Motor neuron (in vitro differentiated cells): ENCODE measurements around the gene ARHGAP31. TPM values are rescaled to one million over a fixed set of nuclear protein-coding genes. Genes with fewer than 3 reads are reported as not detected.

Experiments used
- ATAC-seq, 8 experiments: fragments of 200-7000 bp; cut with Tn5 transposase; replicated peaks in 6 of 8; 2 replicates each; pipeline ENCODE4 v1.8.0; 2021; ENCODE audit warnings: mild to moderate bottlenecking in 8 of 8, moderate library complexity in 8 of 8
- H3K27ac ChIP-seq, 2 donors: fragments of 250-450 bp; sonication (Bioruptor Pico); 2 replicates each; pipeline ENCODE4 v1.9.0; 2021; ENCODE audit warnings: antibody characterized with exemption in 2 of 2, mild to moderate bottlenecking in 2 of 2, moderate library complexity in 1 of 2
- H3K4me1 ChIP-seq, 2 donors: fragments of 250-450 bp; sonication (Bioruptor Pico); replicated peaks in 1 of 2; 2 replicates each; pipeline ENCODE4 v1.6.1; 2021; ENCODE audit warnings: antibody characterized with exemption in 2 of 2, mild to moderate bottlenecking in 2 of 2, moderate library complexity in 1 of 2
- H3K4me3 ChIP-seq, 5 donors: fragments of 250-450 bp; sonication (Bioruptor Pico); 2 replicates each; pipeline ENCODE4 v1.9.0; 2021; ENCODE audit warnings: antibody characterized with exemption in 5 of 5, mild to moderate bottlenecking in 5 of 5, moderate library complexity in 4 of 5
- WGBS, 10 experiments: fragments of 450-650 bp; shearing (Covaris generic); methylation state at CpG; one replicate each; pipeline ENCODE4 v1.0.0; 2022; 5-methylcytosine and 5-hydroxymethylcytosine counted together
- in situ Hi-C, 9 experiments: fragments of 400-800 bp; cut with MboI; loops; one replicate each; pipeline ENCODE4 v1.15.0; 2021; ENCODE audit warnings: low sequenced_read_pairs in 9 of 9, low pct_unique_long_range_greater_than_20kb in 2 of 9; ENCODE audit not compliant: unreplicated experiment in 9 of 9
- total RNA-seq, 8 experiments: library from RNA; unstranded; fragments of 300-600 nt; gene quantifications; 2 replicates each; pipeline versions ENCODE4 v1.2.3 to v1.2.4, GENCODE V29; 2022

ARHGAP31 gene
- total RNA-seq, 8 experiments from 2014 or later: 0.58 to 15.6 (median 3.8) TPM

DNA sequence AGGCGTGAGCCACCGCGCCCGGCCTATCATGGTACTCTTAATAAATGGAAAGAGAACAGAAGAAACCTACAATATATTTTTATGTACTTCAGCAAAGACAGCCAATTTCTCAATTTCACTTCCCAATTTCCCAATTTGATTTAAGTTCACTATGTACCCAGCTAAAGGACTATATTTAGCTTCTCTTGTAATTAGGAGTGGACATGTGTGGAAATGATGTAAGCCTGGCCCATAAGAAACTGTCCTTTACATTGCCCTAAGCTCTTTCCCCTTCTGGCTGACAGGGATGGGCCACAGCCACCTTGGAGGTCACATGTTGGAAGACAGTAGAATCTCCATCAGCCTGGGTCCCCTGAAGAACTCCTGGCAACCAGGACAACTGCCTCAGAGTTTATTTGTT, 163.1 kb downstream of the ARHGAP31 start:
- no peak for ATAC-seq
- in situ Hi-C loops: loop anchor here in 1 of 9 experiments (25.0 kb wide), 1 partner anchor 230 kb away; the partner anchor contains the start of gene COX17
- H3K4me3 ChIP-seq: no peak overlapping the region
- peaks cover 10 to 15% of the 10 kb centered on the region in 2 donors for H3K4me1 ChIP-seq
- 94 to 100% (median 100%) methylated on average over 3 to 4 of the region's 4 CpGs; no CpG with 5 or more reads in 4 of the 10 experiments for WGBS, 10 experiments
- H3K27ac ChIP-seq: no peak overlapping the region

DNA sequence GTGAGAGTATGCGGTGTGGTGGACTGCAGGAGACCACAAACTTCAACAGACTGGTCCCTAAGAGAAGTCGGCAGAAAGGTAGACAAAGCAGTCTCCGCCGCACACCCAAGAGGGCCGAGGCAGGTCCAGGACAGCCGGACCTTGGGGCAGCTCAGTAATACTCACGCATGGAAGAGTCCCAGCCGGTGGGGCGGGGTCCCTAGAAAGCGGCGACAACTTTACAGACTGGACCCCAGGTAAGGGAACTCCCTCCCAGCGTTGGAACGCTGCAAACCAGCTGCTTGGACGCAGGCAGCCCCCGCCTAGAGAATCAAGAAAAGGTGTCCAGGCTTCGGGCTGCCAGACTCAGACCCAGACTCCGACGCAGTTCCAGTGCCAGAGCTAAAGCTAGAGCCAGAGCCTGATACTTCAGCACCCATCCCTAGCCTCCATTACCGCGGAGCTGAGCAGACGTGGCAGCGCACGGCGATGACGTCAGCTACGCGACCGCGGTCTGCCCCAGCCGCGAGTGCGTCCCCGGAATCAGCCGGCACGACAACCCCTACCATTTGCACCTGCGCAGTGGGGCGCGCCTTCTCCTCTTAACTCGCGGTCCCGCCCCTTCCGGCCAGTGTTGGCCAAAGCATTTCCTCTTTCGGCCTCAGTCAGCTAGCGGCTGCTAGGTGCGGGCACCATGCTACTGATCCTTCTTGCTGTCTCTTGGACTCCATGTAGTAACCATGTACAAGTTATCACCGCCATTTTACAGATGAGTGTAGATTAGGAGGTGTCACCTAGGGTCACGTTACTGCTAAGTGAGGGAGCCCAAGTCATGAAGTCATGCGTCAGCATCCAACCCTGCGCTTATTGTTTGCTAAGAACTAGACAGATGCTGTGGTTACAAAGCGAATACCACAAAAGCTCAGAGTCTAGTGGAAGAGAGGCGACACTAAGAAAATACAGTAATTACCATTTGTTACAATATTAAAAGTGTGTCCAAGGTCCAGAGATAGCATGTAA, 169.3 kb downstream of the ARHGAP31 start, which contains the start of gene TMEM39A:
Gene TMEM39A (minus strand): TSS at position 445 of the 999 bp plus-strand sequence. CDS start 1,541 bp downstream, outside the sequence.
- peak within 1 kb of the TSS; percentile 95 to 99 for H3K27ac ChIP-seq
- peaks cover 14 to 24% of the 10 kb centered on the region in 2 donors for H3K4me1 ChIP-seq
- peak within 1 kb of the TSS; percentile 74 to 92 (median 84) for H3K4me3 ChIP-seq
- in situ Hi-C loops: loop anchor here in 1 of 9 experiments (25.0 kb wide), 1 partner anchor 224 kb away; the partner anchor contains the start of gene COX17
- ATAC-seq: peak; percentile 95 to 98 (median 96)
- WGBS, 10 experiments: 0 to 59% (median 1%) methylated on average over 2 to 37 of the region's 51 CpGs; no CpG with 5 or more reads in 1 of the 10 experiments

DNA sequence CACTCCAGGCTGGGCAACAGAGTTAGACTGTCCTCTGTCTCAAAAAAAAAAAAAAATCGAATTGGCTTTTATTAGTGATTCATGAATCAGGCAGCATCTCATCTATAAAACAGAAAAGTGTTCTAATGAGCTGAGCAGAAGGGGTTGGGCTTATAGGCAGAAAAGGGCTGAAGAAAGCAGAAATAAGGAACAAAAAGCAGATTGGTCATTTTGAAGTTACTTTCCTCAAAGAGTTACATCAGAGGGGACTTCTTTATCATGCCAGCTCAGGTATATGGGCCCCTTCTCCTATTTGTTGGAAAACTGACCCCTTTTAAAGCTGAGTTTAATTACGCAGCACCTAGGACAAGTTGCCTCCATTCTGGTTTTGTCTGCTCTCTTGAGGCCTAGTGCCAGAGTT, 173.9 kb downstream of the ARHGAP31 start:
- in situ Hi-C loops: loop anchor here in 1 of 9 experiments (25.0 kb wide), 1 partner anchor 219 kb away; the partner anchor contains the start of gene COX17

DNA sequence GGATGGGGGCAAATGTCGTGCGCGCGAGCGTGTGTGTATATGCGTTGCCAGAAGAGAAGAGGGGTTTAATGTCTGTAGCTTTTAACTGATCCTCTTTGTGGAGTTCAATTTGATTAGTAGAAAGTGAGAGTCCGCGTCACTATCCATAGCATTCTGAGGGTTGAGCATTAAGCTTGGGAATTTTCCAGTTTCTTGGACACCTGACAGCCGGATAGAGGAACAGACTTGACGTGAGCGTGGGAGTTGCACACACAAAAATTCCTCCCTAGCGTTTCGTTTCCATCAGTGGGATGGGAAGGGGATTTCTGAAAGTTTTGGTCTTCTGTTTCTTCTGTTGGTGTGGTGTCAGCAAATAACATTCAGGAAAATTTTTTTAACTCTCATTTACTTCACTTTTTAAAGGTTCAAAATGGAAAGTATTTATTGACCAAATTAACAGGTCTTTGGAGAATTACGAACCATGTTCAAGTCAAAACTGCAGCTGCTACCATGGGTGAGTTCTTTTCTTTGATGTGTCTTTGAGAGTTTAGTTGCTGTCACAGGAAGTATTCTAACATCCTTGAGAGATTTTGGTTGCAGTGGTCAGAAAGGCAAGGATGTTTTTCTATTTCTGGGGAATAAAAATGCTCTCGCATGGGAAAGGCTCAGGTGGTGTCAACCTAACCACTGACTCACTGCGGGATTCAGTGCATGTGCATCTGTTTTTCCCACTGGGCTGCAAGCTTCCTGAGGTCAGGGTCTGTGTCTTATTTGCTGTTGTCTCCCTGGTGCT, 175.4 kb downstream of the ARHGAP31 start:
- ATAC-seq: peak in 3 of 8 experiments; percentile 14 to 21 (median 21)
- H3K4me1 ChIP-seq: peaks cover 13% of the 10 kb centered on the region in 2 donors
- peak overlapping the region; percentile 74 to 92 (median 81) for H3K4me3 ChIP-seq
- in situ Hi-C loops: loop anchor here in 1 of 9 experiments (25.0 kb wide), 1 partner anchor 218 kb away; the partner anchor contains the start of gene COX17
- H3K27ac ChIP-seq: peak overlapping the region; percentile 65 to 73
- WGBS, 10 experiments: 5 to 75% (median 22%) methylated on average over 2 to 14 of the region's 16 CpGs; no CpG with 5 or more reads in 1 of the 10 experiments

More for the DNA sequence above, 173.9 kb downstream of the ARHGAP31 start:
- ATAC-seq: no peak
- H3K27ac ChIP-seq: no peak overlapping the region
- H3K4me3 ChIP-seq: peak overlapping the region in 1 of 5 donors; percentile 87
- 29 to 86% (median 79%) methylated on average over 1 to 2 of the region's 2 CpGs; no CpG with 5 or more reads in 4 of the 10 experiments for WGBS, 10 experiments
- peaks cover 17 to 19% of the 10 kb centered on the region in 2 donors for H3K4me1 ChIP-seq

Other genes with a start within 250 kb of the ARHGAP31 start
- under 1 TPM in 5 of 8 experiments, not detected in 3; 0.20 to 0.66 (median 0.46) TPM for gene TEX55, start 148.2 kb upstream of the ARHGAP31 start, total RNA-seq
- gene UPK1B, start 120.8 kb upstream of the ARHGAP31 start, total RNA-seq: under 1 TPM in 6 of 8 experiments, not detected in 2; 0.15 to 0.43 (median 0.34) TPM
- gene B4GALT4, start 53.5 kb upstream of the ARHGAP31 start, total RNA-seq: 10 to 100 TPM in 7 of 8 experiments, 1 to 10 TPM in 1; 9.6 to 58.2 (median 13.6) TPM
- 10 to 100 TPM; 10.6 to 27.5 (median 23.1) TPM for gene TMEM39A, start 169.2 kb downstream of the ARHGAP31 start, total RNA-seq
- 10 to 100 TPM; 10.8 to 18.8 (median 15.5) TPM for gene POGLUT1, start 174.6 kb downstream of the ARHGAP31 start, total RNA-seq
- gene TIMMDC1, start 204.2 kb downstream of the ARHGAP31 start, total RNA-seq: 100 to 1,000 TPM in 1 of 8 experiments, 10 to 100 TPM in 7; 51.9 to 101 (median 75.1) TPM